GM21723 (cell line): ENCODE results near the gene BCL11B.

ENCODE experiments used
- ATAC-seq: cut with Tn5 transposase; IDR thresholded peaks from one replicate; pipeline ENCODE4 v1.9.1; 2021; ENCODE audit warnings: mild to moderate bottlenecking, moderate library complexity; ENCODE audit not compliant: unreplicated experiment

The BCL11B gene

DNA sequence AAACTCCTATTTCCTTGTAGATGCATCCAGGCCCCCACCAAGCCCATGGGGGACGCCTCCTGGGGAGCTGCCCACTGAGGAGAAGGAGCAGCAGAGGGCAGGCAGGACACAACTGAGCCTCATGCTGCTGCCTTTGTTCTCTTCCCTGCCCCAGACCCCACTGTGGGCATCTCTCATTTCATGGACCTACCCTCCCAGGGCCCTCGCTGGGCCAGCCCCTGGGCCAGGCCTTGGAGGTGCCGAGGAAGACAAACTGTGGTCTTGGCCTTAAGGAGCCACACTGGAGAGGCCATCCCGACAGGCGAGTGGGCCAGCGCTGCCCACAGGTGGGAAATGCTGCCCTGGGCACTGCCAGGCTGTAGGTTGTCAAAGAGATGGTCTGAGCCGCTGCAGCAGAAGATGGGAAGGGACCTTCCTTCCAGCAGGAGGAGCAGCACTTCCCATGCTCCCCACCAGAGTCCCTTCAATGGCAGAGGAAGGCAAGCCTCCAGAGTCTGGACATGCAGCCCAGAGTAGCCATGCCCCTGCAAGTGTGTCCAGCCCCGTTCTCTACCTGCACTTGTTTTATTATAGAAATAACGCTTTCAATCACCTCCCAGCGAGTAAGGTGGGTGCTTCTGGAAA is 147.4 kb downstream of the BCL11B start:
- ATAC-seq: no peak

GRCh38 chr14:99123208-99123870 is 148.7 kb downstream of the BCL11B start:
- no peak for ATAC-seq

DNA sequence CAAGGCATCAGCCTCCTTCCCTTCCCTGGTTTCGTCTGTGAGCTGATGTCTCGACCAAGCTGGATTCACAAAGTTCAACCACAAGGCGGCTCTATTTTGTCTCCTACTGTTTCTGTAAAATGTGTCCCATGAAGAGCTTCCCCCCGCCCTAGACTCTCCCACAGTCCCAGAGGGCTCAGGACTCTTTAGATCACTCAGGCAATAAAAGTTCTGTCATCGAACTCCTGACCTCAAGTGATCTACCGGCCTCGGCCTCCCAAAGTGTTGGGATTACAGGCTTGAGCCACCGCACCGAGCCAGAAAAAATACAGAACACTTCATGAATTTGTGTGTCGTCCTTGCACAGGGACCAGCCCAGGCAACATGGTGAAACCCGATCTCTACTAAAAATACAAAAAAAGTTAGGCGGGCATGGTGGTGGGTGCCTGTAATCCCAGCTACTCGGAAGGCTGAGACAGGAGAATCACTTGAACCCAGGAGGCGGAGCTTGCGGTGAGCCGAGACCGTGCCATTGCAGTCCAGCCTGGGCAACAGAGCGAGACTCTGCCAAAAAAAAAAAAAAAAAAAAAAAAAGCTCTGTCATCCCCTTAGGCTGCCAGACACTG is 149.4 kb downstream of the BCL11B start:
- no peak for ATAC-seq

DNA sequence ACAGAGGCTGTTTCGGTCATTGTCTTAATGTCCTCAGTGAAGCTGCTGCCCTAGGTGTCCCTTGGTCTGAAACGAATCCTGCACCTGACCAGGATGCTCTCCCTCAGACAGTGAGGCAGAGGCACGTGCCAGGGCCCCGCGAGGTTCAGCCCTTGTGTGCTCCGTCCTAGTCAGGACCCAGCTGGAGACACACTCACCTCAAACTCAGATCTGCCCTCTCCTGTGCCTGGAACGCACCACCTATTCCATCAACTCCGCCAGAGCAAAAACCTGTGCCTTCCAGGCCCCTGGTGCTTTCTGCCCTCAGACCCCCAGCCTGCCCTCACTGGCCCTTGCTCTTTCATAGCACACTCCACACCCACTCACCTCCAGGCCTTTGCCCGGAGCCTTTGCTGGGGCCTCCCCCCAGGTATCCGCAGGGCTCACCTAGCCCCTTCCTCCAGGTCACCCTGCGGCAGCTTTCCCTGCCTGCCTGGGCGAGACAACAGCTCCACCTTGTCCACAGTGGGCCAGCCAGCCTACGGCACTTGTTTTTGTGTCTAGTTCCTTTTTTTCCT is 150.6 kb downstream of the BCL11B start:
- ATAC-seq: no peak

DNA sequence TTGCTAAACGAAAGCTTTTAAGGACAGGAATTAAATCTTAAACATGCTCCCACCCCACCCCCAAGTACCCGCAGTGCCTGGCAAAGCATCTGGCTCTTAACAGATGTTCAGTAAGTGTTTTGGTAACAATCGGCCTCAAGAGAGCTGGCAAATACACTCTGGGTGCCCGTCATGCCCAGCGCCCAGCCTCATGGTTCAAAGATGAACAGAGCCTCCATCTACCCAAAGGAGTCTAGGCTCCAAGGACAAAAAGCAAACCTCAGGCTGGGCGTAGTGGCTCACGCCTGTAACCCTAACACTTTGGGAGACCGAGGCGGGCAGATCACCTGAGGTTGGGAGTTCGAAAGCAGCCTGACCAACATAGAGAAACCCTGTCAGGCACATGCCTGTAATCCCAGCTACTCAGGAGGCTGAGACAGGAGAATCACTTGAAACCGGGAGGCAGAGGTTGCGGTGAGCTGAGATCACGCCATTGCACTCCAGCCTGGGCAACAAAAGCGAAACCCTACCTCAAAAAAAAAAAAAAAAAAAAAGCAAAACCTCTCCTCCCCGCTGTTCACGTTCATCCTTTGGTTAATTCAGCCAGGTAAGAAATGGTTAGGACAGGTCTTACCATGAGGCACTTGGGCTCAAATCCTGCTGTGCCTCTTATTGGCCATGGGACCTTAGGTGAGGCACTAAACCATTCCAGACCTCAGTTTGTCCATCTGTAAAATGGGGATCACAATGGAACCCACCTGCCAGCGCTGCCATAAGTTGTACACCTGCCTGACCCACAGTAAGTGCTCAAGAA is 151.3 kb downstream of the BCL11B start:
- no peak for ATAC-seq

DNA sequence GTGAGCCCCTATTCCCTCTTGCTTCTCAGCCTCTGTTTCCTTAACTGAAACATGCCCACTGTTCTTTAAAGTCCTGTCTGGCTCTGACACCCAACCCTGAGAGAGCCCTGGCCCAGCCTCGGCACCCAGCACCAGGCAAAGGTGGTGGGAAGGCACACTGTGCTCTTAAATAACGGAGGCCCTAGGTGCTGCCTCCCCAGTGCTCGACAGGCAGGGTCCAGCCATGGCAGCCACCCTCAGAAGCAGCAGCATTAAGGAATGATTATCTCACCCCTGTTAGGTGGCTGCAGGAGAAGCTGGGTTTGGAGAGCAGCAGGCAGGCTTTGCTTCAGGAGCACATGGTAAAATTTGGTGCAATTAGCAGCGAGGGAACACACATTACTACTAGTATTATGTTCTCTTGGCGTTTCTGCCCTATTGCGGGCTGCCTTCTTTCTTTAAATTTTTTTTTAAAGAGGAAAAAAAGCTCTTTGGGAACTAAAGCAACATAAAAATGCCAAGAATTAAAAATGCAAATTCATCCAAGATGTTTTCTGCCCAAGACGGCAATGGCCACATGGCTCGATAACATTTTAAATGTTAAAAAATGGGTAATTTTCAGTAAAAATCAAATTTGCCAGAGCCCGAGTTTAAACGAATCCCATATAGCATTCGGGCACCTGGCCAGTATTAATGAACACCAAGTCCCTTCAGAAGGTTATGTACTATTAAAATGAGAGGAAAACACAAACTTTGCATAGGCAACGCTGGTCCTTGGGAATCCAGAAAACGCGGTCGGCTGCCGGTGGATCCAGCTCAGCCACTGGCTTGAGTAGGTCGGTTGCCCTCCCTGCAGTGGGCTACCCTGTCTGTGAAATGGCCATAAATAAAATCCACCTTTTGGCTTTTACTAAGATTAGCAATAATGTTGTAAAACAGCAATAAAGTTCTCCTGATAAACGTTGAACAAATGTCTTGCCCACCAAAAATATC is 152.2 kb downstream of the BCL11B start:
- no peak for ATAC-seq
